B cell (primary cell): ENCODE results near the gene ZNF594. TPM values are rescaled to one million over a fixed set of nuclear protein-coding genes. Genes with fewer than 3 reads are reported as not detected.
A peak's percentile ranks its signal among the peaks of the same experiment; 100 is the strongest.
"Not testable (repeated sequence)": the region's sequence is repeated elsewhere in the genome, so short reads cannot be mapped to it uniquely, and the experiment has no call there.

Source experiments
- ATAC-seq: fragments of 200-7000 bp; cut with Tn5 transposase; one replicate; pipeline ENCODE4 v1.10.0; 2021; ENCODE audit warnings: low read depth, mild to moderate bottlenecking, moderate number of reproducible peaks, moderate library complexity
- CTCF ChIA-PET: fragments of 350-600 bp; sonication (Branson Sonifier 250); formaldehyde crosslinking; loops from one replicate; lab custom pipeline; 2021; ENCODE audit warnings: antibody characterized with exemption, inconsistent platforms; lab: Charles Lee
- POLR2A ChIA-PET: fragments of 350-600 bp; sonication (Branson Sonifier 250); formaldehyde crosslinking; loops from one replicate; lab custom pipeline; 2021; ENCODE audit warnings: antibody characterized with exemption; lab: Charles Lee
- DNase-seq: peaks from one replicate; pipeline ENCODE4 v3.0.0; 2013
- H2AFZ ChIP-seq: 2 replicates; pipeline ENCODE4 v1.6.1; 2012; ENCODE audit warnings: mild to moderate bottlenecking, low read depth, low read length; ENCODE audit not compliant: insufficient read depth, poor library complexity, severe bottlenecking
- H3K27ac ChIP-seq, 2 donors: 1 replicate in 1 of 2; 2 replicates in 1 of 2; pipeline ENCODE4 v1.5.1; 2012 to 2013; ENCODE audit warnings: low read length in 2 of 2, mild to moderate bottlenecking in 2 of 2, moderate library complexity in 1 of 2
- H3K27me3 ChIP-seq, 4 experiments: fragments of 200-600 bp in 1 of 4; sonication (generic) in 1 of 4; replicated peaks in 1 of 4; 1 replicate in 2 of 4; 2 replicates in 2 of 4; pipeline versions ENCODE4 v1.6.1 to v1.7.0; 2013 to 2016; ENCODE audit warnings: low read length in 3 of 4, mild to moderate bottlenecking in 2 of 4, mixed read lengths in 1 of 4, moderate library complexity in 1 of 4; ENCODE audit not compliant: insufficient read depth in 4 of 4, control insufficient read depth in 3 of 4; ENCODE audit errors: control extremely low read depth in 1 of 4
- H3K36me3 ChIP-seq, 2 experiments: replicated peaks in 1 of 2; 1 replicate in 1 of 2; 2 replicates in 1 of 2; pipeline versions ENCODE4 v1.6.1 to v1.7.1; 2013; ENCODE audit warnings: low read length in 1 of 2; ENCODE audit not compliant: insufficient read depth in 2 of 2, control insufficient read depth in 1 of 2; ENCODE audit errors: control extremely low read depth in 1 of 2, extremely low read depth in 1 of 2
- H3K4me1 ChIP-seq, 2 donors: fragments of 200-600 bp in 1 of 2; sonication (generic) in 1 of 2; 1 replicate in 1 of 2; 2 replicates in 1 of 2; pipeline versions ENCODE4 v1.5.1 to v1.6.1; 2013 to 2017; ENCODE audit warnings: low read length in 2 of 2; ENCODE audit not compliant: control insufficient read depth in 2 of 2, insufficient read depth in 2 of 2
- H3K4me2 ChIP-seq: replicated peaks from 2 replicates; pipeline ENCODE3; 2012; ENCODE audit warnings: mild to moderate bottlenecking, low read depth, low read length; ENCODE audit not compliant: poor library complexity, severe bottlenecking
- H3K4me3 ChIP-seq, 5 experiments: fragments of 200-600 bp in 1 of 5; sonication (generic) in 1 of 5; 1 replicate in 3 of 5; 2 replicates in 2 of 5; pipeline versions ENCODE4 v1.5.1 to v1.7.0; 2011 to 2016; ENCODE audit warnings: low read length in 4 of 5, mild to moderate bottlenecking in 4 of 5, low read depth in 2 of 5, control low read depth in 1 of 5, moderate library complexity in 1 of 5; ENCODE audit not compliant: insufficient read depth in 1 of 5; ENCODE audit errors: control extremely low read depth in 1 of 5, extremely low read depth in 1 of 5
- H3K79me2 ChIP-seq: fragments of 200-600 bp; sonication (generic); one replicate; pipeline ENCODE4 v1.6.0; 2016; ENCODE audit warnings: low read length; ENCODE audit not compliant: control insufficient read depth, insufficient read depth
- H3K9ac ChIP-seq: fragments of 200-600 bp; sonication (generic); 2 replicates; pipeline ENCODE4 v1.6.1; 2017; ENCODE audit warnings: mild to moderate bottlenecking, low read length, moderate library complexity
- H3K9me3 ChIP-seq, 3 donors: one replicate each; pipeline versions ENCODE4 v1.6.1 to v1.7.1; 2013; ENCODE audit warnings: low read length in 2 of 3; ENCODE audit not compliant: control insufficient read depth in 2 of 3, insufficient read depth in 1 of 3; ENCODE audit errors: control extremely low read depth in 1 of 3
- H4K20me1 ChIP-seq: 2 replicates; pipeline ENCODE4 v1.6.0; 2012; ENCODE audit warnings: mild to moderate bottlenecking, low read length; ENCODE audit not compliant: insufficient read depth, control insufficient read depth, poor library complexity, severe bottlenecking
- H3K27ac Mint-ChIP-seq: one replicate; pipeline ENCODE4 v1.8.0; 2021; ENCODE audit warnings: mixed read lengths
- H3K27me3 Mint-ChIP-seq: one replicate; pipeline ENCODE4 v1.8.0; 2021; ENCODE audit warnings: mixed read lengths
- H3K4me1 Mint-ChIP-seq: one replicate; pipeline ENCODE4 v1.8.0; 2021; ENCODE audit warnings: mixed read lengths
- H3K4me3 Mint-ChIP-seq: one replicate; pipeline ENCODE4 v1.8.0; 2021; ENCODE audit warnings: mixed read lengths
- H3K9me3 Mint-ChIP-seq: one replicate; pipeline ENCODE4 v1.8.0; 2022; ENCODE audit warnings: mixed read lengths; ENCODE audit not compliant: insufficient read depth
- CTCF ChIP-seq: fragments of 200-600 bp; IDR thresholded peaks from one replicate; pipeline ENCODE4 v1.8.0; 2022; ENCODE audit warnings: antibody characterized with exemption, mild to moderate bottlenecking
- EZH2 ChIP-seq: IDR thresholded peaks from 2 replicates; pipeline ENCODE4 v1.6.1; 2012; ENCODE audit warnings: borderline replicate concordance, low read depth, mild to moderate bottlenecking, moderate library complexity, low read length; ENCODE audit not compliant: insufficient read depth, poor library complexity, severe bottlenecking
- WGBS: methylation state at CpG from one replicate; pipeline ENCODE4 v1.1.5; 2013; ENCODE audit warnings: missing lambda C conversion rate; ENCODE audit not compliant: insufficient coverage; 5-methylcytosine and 5-hydroxymethylcytosine counted together
- intact Hi-C: fragments of 100-400 bp; cut with micrococcal nuclease; formaldehyde crosslinking; loops from one replicate; pipeline ENCODE4 v1.10.0; 2022
- polyA minus RNA-seq: library from RNA; depleted of rRNA, polyadenylated mRNA; stranded (reverse); fragments of >200 nt; gene quantifications from 2 replicates; pipeline ENCODE4 v1.2.3, GENCODE V29; 2012
- polyA plus RNA-seq: library from polyadenylated mRNA; depleted of rRNA; stranded (reverse); fragments of >200 nt; gene quantifications from 2 replicates; pipeline ENCODE4 v1.2.3, GENCODE V29; 2012
- total RNA-seq, 2 donors: library from RNA; stranded (reverse); fragments of 120-200 nt in 1 of 2; gene quantifications; 1 replicate in 1 of 2; 2 replicates in 1 of 2; pipeline versions ENCODE4 v1.2.3 to v1.2.4, GENCODE V29; 2013 to 2022

The ZNF594 gene
- 36.2 and 38.9 TPM in 2 replicates for total RNA-seq
- total RNA-seq (2013): 28.8 TPM
- polyA plus RNA-seq: 4.9 and 5.9 TPM in 2 replicates
- 10.9 and 20.8 TPM in 2 replicates for polyA minus RNA-seq

GRCh38 chr17:5191541-5192417, at the start of gene ZNF594:
ZNF594 (minus strand) TSS chr17:5191868; CDS start chr17:5184256, 7,612 bp downstream.
- H3K9me3 Mint-ChIP-seq: peaks cover 7% of the 10 kb centered on the region
- H4K20me1 ChIP-seq: no peaks in the 10 kb centered on the region
- no peak for TF ChIP-seq EZH2
- TF ChIP-seq CTCF: peak; percentile 75
- peaks cover 16 to 25% of the 10 kb centered on the region in 2 donors for H3K4me1 ChIP-seq
- H3K4me2 ChIP-seq: peak within 1 kb of the TSS; percentile 85
- H3K27ac ChIP-seq: peak within 1 kb of the TSS; percentile 83 to 85
- CTCF ChIA-PET: interaction anchor here (0.5 to 18.3 kb wide), 19 partner anchors 10 to 248 kb away, joined by 3 to 303 read pairs (median 4); partner anchors contain the start of genes C1QBP, RABEP1, SCIMP and ZFP3
- POLR2A ChIA-PET: interaction anchor here (0.6 to 1.9 kb wide), 8 partner anchors 21 to 252 kb away, joined by 3 to 19 read pairs (median 4); partner anchors contain the start of genes RNF167, SCIMP, SLC25A11 and ZFP3
- H3K9ac ChIP-seq: peak within 1 kb of the TSS; percentile 91
- H3K9me3 ChIP-seq: peaks cover 1 to 22% (median 15%) of the 10 kb centered on the region in 3 donors
- intact Hi-C loops: loop anchor here (1.0 to 10.0 kb wide), 7 partner anchors 46 to 295 kb away; partner anchors contain the start of genes C1QBP, DERL2, MIS12 and PFN1
- peak within 1 kb of the TSS; percentile 90 for H2AFZ ChIP-seq
- H3K27me3 ChIP-seq: no peaks in the 10 kb centered on the region
- 3% methylated on average over 81 of the region's 82 CpGs for WGBS
- peaks cover 49% of the 10 kb centered on the region for H3K79me2 ChIP-seq
- H3K4me1 Mint-ChIP-seq: peaks cover 30% of the 10 kb centered on the region
- H3K4me3 ChIP-seq: peak within 1 kb of the TSS; percentile 53 to 99 (median 79)
- DNase-seq: peak; percentile 97
- peak within 1 kb of the TSS; percentile 94 for H3K27ac Mint-ChIP-seq
- peak; percentile 99 for ATAC-seq
- no peaks in the 10 kb centered on the region for H3K27me3 Mint-ChIP-seq
- peaks cover 2 to 16% of the 10 kb centered on the region in 2 experiments for H3K36me3 ChIP-seq
- peak within 1 kb of the TSS; percentile 95 for H3K4me3 Mint-ChIP-seq

GRCh38 chr17:5239769-5240168, 48.1 kb upstream of the ZNF594 start:
- not testable (repeated sequence) for ATAC-seq, H2AFZ ChIP-seq, H3K4me3 Mint-ChIP-seq, H3K9ac ChIP-seq, H3K4me2 ChIP-seq, H3K27me3 Mint-ChIP-seq, H4K20me1 ChIP-seq, H3K9me3 Mint-ChIP-seq, DNase-seq, H3K36me3 ChIP-seq, H3K27me3 ChIP-seq, H3K9me3 ChIP-seq, H3K4me3 ChIP-seq
- ChIA-PET CTCF (interaction anchor here (1.3 to 18.3 kb wide), 3 partner anchors 9 to 42 kb away, joined by 3 to 303 read pairs (median 63); partner anchors contain the start of gene ZNF594), POLR2A (interaction anchor here (0.6 to 5.9 kb wide), 2 partner anchors 13 to 21 kb away, joined by 4 to 39 read pairs; no protein-coding TSS in a partner anchor)
- H3K79me2 ChIP-seq: peaks cover 31% of the 10 kb centered on the region
- peaks cover 70% of the 10 kb centered on the region for H3K4me1 Mint-ChIP-seq
- peaks cover 65 to 89% of the 10 kb centered on the region in 2 donors for H3K4me1 ChIP-seq
- 98% methylated on average over 6 of the region's 7 CpGs for WGBS
- peak overlapping the region; percentile 80 for H3K27ac Mint-ChIP-seq
- intact Hi-C loops: loop anchor here (5.0 to 10.0 kb wide), 3 partner anchors 43 to 295 kb away; partner anchors contain the start of genes PFN1, RABEP1, RNF167 and SLC25A11
- peak overlapping the region; percentile 31 to 80 for H3K27ac ChIP-seq
